Astrocyte (in vitro differentiated cells and primary cell): ENCODE data around the gene ZNF689. TPM values are rescaled to one million over a fixed set of nuclear protein-coding genes. Genes with fewer than 3 reads are reported as not detected.

Source experiments
- DNase-seq: peaks from one replicate; pipeline ENCODE4 v3.0.0-alpha.2; 2010; ENCODE audit warnings: low read depth
- FAIRE-seq: peaks from 2 replicates; lab custom pipeline; 2011; peaks lifted over from hg19 to GRCh38; lab: Jason Lieb, UNC
- H2AFZ ChIP-seq: 2 replicates; pipeline ENCODE4 v1.6.0; 2012; ENCODE audit warnings: low read depth, low read length, inconsistent platforms
- H3K27ac ChIP-seq: 2 replicates; pipeline ENCODE4 v1.5.1; 2011; ENCODE audit warnings: low read depth, low read length, inconsistent platforms
- H3K27me3 ChIP-seq: 2 replicates; pipeline ENCODE4 v1.6.0; 2011; ENCODE audit warnings: low read length, inconsistent platforms; ENCODE audit not compliant: insufficient read depth
- H3K36me3 ChIP-seq: 2 replicates; pipeline ENCODE4 v1.5.1; 2011; ENCODE audit warnings: low read length, inconsistent platforms; ENCODE audit not compliant: insufficient read depth
- H3K4me1 ChIP-seq: 2 replicates; pipeline ENCODE4 v1.5.1; 2011; ENCODE audit warnings: low read length, inconsistent platforms; ENCODE audit not compliant: insufficient read depth
- H3K4me2 ChIP-seq: 2 replicates; pipeline ENCODE4 v1.6.0; 2012; ENCODE audit warnings: low read length, inconsistent platforms
- H3K4me3 ChIP-seq: 2 replicates; pipeline ENCODE4 v1.5.1; 2011; ENCODE audit warnings: low read depth, mild to moderate bottlenecking, low read length, inconsistent platforms; ENCODE audit not compliant: insufficient read depth
- H3K79me2 ChIP-seq: 2 replicates; pipeline ENCODE4 v1.6.0; 2012; ENCODE audit warnings: mild to moderate bottlenecking, low read length, inconsistent platforms; ENCODE audit not compliant: insufficient read depth
- H3K9ac ChIP-seq: 2 replicates; pipeline ENCODE4 v1.6.0; 2012; ENCODE audit warnings: mild to moderate bottlenecking, low read length, inconsistent platforms
- H3K9me3 ChIP-seq: 2 replicates; pipeline ENCODE4 v1.5.1; 2012; ENCODE audit warnings: low read depth, mild to moderate bottlenecking, low read length, inconsistent platforms; ENCODE audit not compliant: insufficient read depth
- H4K20me1 ChIP-seq: 2 replicates; pipeline ENCODE4 v1.6.0; 2012; ENCODE audit warnings: low read length, inconsistent platforms; ENCODE audit not compliant: insufficient read depth
- H3K27ac Mint-ChIP-seq: one replicate; pipeline ENCODE4 v1.8.0; 2021; ENCODE audit warnings: mild to moderate bottlenecking, mixed read lengths; ENCODE audit not compliant: unreplicated experiment
- H3K27me3 Mint-ChIP-seq: one replicate; pipeline ENCODE4 v1.8.0; 2021; ENCODE audit warnings: low read depth, mixed read lengths; ENCODE audit not compliant: unreplicated experiment
- H3K36me3 Mint-ChIP-seq: one replicate; pipeline ENCODE4 v1.8.0; 2021; ENCODE audit warnings: low read depth, mixed read lengths; ENCODE audit not compliant: unreplicated experiment
- H3K4me1 Mint-ChIP-seq: one replicate; pipeline ENCODE4 v1.8.0; 2021; ENCODE audit warnings: low read depth, mixed read lengths; ENCODE audit not compliant: unreplicated experiment
- H3K4me3 Mint-ChIP-seq: one replicate; pipeline ENCODE4 v1.8.0; 2021; ENCODE audit warnings: mild to moderate bottlenecking, moderate library complexity, mixed read lengths; ENCODE audit not compliant: unreplicated experiment
- H3K9me3 Mint-ChIP-seq: one replicate; pipeline ENCODE4 v1.8.0; 2021; ENCODE audit warnings: mild to moderate bottlenecking, mixed read lengths; ENCODE audit not compliant: unreplicated experiment
- CTCF ChIP-seq: IDR thresholded peaks from 2 replicates; pipeline ENCODE4 v1.5.1; 2011; ENCODE audit warnings: low read depth, mild to moderate bottlenecking, inconsistent platforms, low read length, moderate library complexity; ENCODE audit not compliant: insufficient read depth
- EZH2 ChIP-seq: IDR thresholded peaks from 2 replicates; pipeline ENCODE4 v1.6.1; 2012; ENCODE audit warnings: mild to moderate bottlenecking, low read length, inconsistent platforms; ENCODE audit not compliant: insufficient read depth
- total RNA-seq: library from RNA; stranded (reverse); gene quantifications from 2 replicates; pipeline ENCODE4 v1.2.1, GENCODE V29; 2021

The ZNF689 gene
- total RNA-seq, 1 donor from 2014 or later: 7.5 TPM

- Histone ChIP-seq H3K4me2 (peak overlapping the region; percentile 88), H3K9ac (peak overlapping the region; percentile 90), H3K79me2 (peaks cover 22% of the 10 kb centered on the region), H3K36me3 (peaks cover 4% of the 10 kb centered on the region), H3K27me3 (no peaks in the 10 kb centered on the region), H3K9me3 (no peaks in the 10 kb centered on the region), H3K4me3 (peak overlapping the region; percentile 49), H3K4me1 (peaks cover 9% of the 10 kb centered on the region), H4K20me1 (peaks cover 11% of the 10 kb centered on the region), H3K27ac (peak overlapping the region; percentile 71), H2AFZ (peak overlapping the region; percentile 98)
- no peak for DNase-seq
- H3K27ac Mint-ChIP-seq: peak overlapping the region; percentile 89
- TF ChIP-seq CTCF: no peak
- TF ChIP-seq EZH2: no peak
- peak overlapping the region; percentile 95 for H3K4me3 Mint-ChIP-seq
- H3K4me1 Mint-ChIP-seq: peaks cover 7% of the 10 kb centered on the region
- H3K27me3 Mint-ChIP-seq: peaks cover 6% of the 10 kb centered on the region
- no peak for FAIRE-seq
- no peaks in the 10 kb centered on the region for H3K9me3 Mint-ChIP-seq
- peaks cover 4% of the 10 kb centered on the region for H3K36me3 Mint-ChIP-seq
Observed at GRCh38 chr16:30649725-30650368, 39.7 kb upstream of the ZNF689 start.

- Mint-ChIP-seq H3K9me3 (no peaks in the 10 kb centered on the region), H3K27me3 (peaks cover 9% of the 10 kb centered on the region), H3K27ac (no peak overlapping the region), H3K4me1 (peaks cover 5% of the 10 kb centered on the region), H3K36me3 (peaks cover 1% of the 10 kb centered on the region), H3K4me3 (no peak overlapping the region)
- Histone ChIP-seq H3K27ac (no peak overlapping the region), H3K9me3 (no peaks in the 10 kb centered on the region), H2AFZ (no peak overlapping the region), H3K36me3 (no peaks in the 10 kb centered on the region), H3K4me3 (no peak overlapping the region), H3K4me1 (peaks cover 9% of the 10 kb centered on the region), H4K20me1 (peaks cover 5% of the 10 kb centered on the region), H3K9ac (no peak overlapping the region), H3K27me3 (no peaks in the 10 kb centered on the region), H3K4me2 (no peak overlapping the region), H3K79me2 (peaks cover 11% of the 10 kb centered on the region)
- TF ChIP-seq CTCF (no peak), EZH2 (no peak)
- FAIRE-seq (no peak), DNase-seq (no peak)
Observed at GRCh38 chr16:30647274-30647571, 37.0 kb upstream of the ZNF689 start.

- no peaks in the 10 kb centered on the region for H3K36me3 Mint-ChIP-seq
- DNase-seq (no peak), FAIRE-seq (no peak)
- Histone ChIP-seq H3K9ac (no peak overlapping the region), H3K79me2 (no peaks in the 10 kb centered on the region), H3K4me3 (no peak overlapping the region), H4K20me1 (no peaks in the 10 kb centered on the region), H3K27ac (no peak overlapping the region), H3K4me1 (peaks cover 6% of the 10 kb centered on the region), H2AFZ (no peak overlapping the region), H3K27me3 (no peaks in the 10 kb centered on the region), H3K36me3 (no peaks in the 10 kb centered on the region), H3K4me2 (no peak overlapping the region), H3K9me3 (no peaks in the 10 kb centered on the region)
- H3K27me3 Mint-ChIP-seq: peaks cover 11% of the 10 kb centered on the region
- no peaks in the 10 kb centered on the region for H3K4me1 Mint-ChIP-seq
- no peak overlapping the region for H3K4me3 Mint-ChIP-seq
- H3K27ac Mint-ChIP-seq: no peak overlapping the region
- H3K9me3 Mint-ChIP-seq: no peaks in the 10 kb centered on the region
- no peak for TF ChIP-seq CTCF
- TF ChIP-seq EZH2: no peak
Observed at GRCh38 chr16:30645727-30646126, 35.5 kb upstream of the ZNF689 start.
